GM18861 (cell line): ENCODE measurements around the gene TRAPPC4.
"Not testable (repeated sequence)": the region's sequence is repeated elsewhere in the genome, so short reads cannot be mapped to it uniquely, and the experiment has no call there.

Source experiments
- ATAC-seq: cut with Tn5 transposase; IDR thresholded peaks from one replicate; pipeline ENCODE4 v1.9.1; 2021; ENCODE audit not compliant: unreplicated experiment

The TRAPPC4 gene

DNA sequence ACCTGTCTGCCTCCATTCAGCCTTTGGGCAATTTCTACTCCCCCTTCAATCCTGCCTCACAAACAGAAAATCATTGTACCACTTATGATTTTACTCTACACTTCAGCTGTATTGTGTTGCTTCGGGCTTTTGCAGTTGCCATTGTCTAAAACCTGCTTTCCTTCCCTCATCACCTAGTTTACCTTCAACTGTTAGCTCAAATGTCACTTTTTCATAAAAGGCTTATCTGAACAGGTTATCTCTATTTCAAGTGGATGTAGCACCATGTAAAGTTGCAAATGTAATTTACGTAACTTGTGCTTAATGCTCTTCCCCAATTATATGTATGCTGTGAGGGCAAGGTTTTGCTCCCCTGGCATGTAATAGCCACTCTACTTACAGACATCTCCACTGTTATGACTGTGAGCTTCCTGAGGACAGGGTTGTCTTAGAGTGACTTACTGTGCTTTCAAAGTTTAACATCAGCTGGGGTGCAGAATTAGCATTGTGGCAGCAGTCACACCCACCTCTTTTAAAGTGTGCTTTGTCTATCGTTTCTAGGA lies 5.9 kb upstream of the TRAPPC4 start:
- no peak for ATAC-seq

DNA sequence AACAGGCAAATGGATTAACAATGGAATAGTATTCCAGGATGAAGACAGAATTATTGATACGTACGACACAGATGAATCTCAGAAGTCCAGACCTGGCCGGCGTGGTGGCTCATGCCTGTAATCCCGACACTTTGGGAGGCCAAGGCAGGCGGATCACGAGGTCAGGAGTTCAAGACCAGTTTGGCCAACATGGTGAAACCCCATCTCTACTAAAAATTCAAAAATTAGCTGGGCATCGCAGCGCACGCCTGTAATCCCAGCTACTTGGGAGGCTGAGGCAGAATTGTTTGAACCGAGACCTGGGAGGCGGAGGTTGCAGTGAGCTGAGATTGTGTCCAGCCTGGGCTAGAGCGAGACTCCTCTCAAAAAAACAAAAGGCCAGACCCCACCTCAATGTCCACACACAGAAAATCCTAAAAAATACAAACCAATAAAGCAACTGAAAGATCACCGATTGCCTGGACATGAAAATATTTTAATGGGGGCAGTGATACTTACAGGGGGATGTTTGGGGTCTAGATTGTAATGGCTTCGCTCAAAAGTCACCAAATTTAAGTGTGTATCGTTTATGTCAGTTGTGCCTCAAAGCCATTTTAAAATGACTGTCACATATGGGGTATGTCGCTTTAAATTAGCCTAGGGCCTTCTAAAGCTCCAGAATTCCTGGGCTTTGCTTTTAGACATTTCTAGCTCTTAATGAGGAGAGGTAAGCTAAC lies 4.2 kb upstream of the TRAPPC4 start:
- no peak for ATAC-seq

GRCh38 chr11:119015054-119015611 lies 3.4 kb upstream of the TRAPPC4 start:
- ATAC-seq = no peak

DNA sequence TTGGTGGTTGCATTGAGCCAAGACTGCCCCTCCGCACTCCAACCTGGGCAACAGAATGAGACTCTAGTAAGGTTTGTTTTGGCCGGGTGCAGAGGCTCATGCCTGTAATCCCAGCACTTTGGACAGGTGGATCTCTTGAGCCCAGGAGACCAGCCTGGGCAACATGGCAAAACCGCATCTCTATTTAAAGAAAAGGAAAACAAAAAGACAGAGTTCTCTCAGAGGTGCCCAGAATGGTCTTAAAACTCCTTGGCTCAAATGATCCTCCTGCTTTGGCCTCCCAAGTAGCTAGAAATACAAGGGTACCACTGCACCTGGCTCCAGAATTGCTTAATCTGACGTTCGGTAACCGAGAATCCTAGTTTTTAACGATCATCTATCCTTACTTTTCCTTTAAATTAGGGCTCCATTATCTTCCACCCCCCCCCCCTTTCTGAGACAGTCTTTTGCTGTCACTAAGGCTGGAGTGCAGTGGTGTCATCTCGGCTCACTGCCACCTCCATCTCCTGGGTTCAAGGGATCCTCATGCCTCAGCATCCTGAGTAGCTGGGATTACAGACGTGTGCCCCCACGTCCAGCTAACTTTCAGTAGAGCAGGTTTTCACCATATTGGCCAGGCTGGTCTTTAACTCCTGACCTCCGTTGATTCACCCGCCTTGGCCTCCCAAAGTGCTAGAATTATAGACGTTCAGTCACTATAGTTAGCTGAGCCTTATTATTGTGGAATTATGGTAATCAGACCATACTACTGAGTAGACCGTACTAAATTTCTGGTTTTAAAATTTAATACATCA lies 2.2 kb upstream of the TRAPPC4 start:
- ATAC-seq = no peak

DNA sequence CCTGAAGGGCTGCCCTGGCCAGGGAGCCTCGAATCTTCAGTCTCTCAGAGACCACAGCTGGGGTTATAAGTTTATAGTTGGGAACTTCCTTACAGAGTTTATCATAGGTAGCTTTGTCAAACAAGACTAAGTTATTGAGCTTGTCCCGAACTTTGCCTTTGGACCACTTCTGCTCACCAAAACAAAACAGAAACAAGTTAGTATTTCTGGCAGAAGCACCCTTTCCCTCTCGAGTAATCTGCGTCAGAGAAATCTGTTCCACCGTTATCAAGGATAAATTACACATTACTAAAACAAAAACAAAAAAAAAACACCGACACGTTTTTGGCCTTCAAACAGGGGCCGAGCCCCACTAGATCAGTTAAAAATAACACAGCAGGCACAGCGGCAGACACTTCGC lies 1.2 kb upstream of the TRAPPC4 start:
- not testable (repeated sequence) for ATAC-seq

- no peak for ATAC-seq
Measured at GRCh38 chr11:119019996-119020395, 1.4 kb downstream of the TRAPPC4 start.

DNA sequence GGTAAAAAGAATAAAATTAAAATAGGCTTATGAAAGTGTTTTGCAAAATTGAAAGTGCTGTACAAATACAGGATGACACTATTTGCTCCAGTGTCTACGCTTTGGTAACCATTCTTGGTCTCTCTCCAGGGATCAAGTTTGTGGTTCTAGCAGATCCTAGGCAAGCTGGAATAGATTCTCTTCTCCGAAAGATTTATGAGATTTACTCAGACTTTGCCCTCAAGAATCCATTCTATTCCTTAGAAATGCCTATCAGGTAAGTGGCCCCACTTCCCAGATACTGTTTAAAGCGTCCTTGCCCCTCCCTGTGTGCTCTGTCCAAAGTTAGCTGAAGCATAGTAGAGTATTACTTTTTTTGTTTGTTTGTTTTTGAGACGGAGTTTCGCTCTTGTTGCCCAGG lies 3.1 kb downstream of the TRAPPC4 start:
- ATAC-seq = no peak

GRCh38 chr11:119023741-119024140 lies 5.2 kb downstream of the TRAPPC4 start:
- no peak for ATAC-seq

- ATAC-seq = no peak
Measured at GRCh38 chr11:119024430-119025098, 6.0 kb downstream of the TRAPPC4 start.

- ATAC-seq = no peak
Measured at GRCh38 chr11:119025099-119025473, 6.5 kb downstream of the TRAPPC4 start.

DNA sequence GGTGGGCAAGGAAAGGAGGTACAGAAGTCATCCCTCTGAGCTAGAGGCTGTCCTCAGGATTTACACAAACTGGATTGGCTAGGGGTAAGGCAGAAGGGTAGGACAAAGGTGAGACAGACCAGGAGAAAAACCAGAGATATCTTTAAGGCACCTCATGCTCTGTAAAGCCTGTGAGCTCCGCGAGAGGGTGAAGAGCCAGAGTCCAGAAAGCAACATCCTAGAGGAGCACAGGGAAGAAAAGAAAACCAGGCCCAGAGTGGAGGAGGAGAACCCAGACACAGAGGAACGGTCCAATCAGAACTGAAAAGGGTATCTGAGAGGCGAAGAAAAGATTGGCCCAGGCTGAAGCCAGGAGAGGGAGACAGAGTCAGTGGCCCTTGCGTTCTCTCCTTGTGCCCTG lies 7.0 kb downstream of the TRAPPC4 start:
- no peak for ATAC-seq

DNA sequence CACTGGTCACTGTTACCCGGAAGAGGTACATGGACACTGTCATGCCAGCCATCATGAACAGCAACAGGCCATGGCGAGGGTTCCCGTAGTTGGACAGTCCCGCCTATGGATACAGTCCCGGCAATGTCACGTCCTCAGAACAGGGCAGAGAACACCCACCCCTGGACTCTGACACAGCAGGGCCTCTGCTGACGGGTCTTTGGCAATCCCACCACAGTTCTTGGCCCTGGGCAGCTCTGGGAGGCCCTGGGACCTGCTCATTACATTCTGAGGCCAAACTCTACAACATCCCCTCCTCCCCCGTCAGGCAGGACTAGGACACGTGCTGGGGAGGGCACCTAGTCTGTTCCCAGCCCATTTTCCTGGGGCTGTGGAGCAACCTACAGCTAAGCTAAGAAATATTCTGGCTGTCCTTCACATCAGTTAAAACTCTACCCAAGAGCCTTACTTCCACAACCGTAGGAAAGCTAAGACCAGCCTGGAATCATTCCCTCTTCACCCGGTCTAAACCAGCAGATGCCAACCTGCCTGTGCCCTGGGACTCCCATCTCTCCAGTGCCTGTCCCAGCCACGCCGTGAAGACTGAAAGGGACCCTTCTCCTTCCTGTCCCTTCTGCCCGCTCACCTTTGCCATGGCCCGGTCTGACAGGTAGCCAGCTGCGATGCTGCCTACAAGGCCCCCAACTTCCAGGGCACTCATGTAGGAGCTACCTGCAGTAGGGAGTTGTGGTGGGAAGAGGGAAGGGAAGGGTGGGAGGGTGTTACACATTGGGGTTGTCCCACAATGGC lies 7.6 kb downstream of the TRAPPC4 start:
- no peak for ATAC-seq

GRCh38 chr11:119026970-119027369 lies 8.4 kb downstream of the TRAPPC4 start:
- no peak for ATAC-seq

DNA sequence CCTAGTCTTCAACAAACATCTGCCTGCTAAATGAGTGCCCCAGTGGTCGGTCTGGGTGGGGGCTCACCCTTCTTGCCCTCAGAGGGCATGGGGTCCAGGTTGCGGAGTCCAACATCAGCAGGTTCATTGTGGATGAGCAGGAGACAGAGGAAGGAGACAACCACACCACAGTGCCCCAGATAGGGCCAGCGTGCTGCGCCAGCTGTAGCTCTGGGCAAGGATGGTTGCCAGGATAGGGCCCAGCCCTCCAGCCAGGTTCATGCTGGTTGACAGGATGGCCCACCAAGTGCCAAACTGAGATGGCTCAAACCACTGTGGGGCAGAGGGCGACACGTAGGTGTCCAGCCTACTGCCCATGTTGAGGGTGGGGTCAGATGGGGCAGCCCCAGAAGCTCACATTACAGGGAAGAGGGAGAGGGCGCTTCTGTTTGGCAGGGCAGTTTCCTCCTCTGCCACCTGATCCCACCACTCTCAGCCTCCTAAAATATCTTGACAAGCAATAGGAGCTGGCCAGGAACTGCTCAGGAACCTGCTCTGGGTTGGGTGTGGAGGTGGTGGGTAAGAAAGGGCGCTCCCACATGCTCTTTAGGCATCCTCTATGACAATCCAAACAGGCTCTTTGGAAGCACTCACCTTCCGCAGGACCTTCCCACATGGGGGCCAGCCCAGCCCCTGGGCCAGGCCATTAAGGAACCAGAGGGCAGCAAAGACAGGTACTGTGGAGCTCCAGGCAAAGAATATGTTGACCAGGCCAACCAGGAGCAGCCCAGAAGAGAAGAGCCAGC lies 9.2 kb downstream of the TRAPPC4 start:
- no peak for ATAC-seq

DNA sequence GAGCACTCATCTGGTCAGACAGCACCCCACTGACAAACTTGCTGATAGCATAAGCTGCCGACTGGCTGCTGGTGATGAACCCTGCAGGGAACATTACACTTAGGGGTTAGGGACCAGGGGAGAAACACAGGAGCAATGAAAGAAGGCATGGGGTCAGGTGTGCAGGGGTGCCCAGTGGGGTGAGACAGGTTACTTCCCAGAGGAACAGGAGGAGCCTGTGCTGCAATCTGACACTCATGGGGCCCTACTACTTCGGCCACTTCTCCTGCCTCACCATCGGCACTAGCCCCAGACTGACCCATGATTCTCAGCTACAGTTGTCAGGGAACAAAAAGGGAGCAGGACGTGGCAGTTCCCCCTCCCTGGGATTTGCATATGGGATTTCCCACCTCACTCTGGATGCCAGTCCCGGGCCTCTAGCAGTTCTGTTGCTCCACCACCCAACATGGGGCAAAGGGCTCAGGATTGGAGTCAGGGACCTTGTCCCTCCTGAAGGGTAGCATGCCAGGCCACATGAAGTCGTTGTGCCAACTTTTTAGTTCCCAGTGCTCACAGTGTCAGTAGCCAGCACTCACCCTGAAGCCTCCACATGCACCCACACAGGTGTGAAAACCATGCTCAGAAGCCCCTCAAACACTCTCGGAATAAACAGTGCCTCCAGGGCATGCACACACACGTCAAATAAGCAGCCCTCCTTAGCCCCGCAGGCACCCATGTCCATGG lies 9.9 kb downstream of the TRAPPC4 start:
- ATAC-seq = no peak

GRCh38 chr11:119029069-119029339 lies 10.4 kb downstream of the TRAPPC4 start:
- no peak for ATAC-seq

DNA sequence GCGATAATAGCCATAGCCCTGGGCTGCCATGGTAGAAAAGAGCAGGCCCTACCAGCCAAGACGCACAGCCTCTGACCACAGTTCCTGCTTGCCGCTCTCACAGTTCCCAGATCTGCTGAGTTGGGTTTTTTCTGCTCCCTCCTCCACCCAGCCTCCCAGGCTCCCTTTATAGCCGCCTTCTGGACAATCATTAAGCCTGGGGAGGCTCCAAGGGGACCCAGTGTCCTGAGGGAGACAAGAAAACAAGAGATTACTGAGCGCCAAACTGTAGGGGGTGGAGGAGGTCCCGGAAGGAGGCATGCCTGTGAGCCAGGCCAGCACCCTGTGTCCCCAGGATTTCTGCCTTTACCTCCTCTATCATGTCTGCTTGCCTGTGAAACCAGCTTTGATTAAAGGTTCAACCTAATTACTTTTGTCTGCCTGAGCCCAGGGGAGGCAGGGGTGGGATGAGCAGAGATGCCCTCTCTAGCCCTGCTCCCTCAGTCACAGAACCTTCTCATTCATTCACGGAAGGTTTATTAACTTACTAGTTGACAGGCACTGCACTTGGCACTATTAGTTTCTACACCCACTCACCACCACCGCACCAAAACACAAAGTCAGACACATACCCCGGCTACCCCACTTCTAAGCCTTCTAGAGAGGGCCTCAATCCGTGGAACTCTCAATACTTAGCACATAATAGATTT lies 10.9 kb downstream of the TRAPPC4 start:
- peak; percentile 11 for ATAC-seq

DNA sequence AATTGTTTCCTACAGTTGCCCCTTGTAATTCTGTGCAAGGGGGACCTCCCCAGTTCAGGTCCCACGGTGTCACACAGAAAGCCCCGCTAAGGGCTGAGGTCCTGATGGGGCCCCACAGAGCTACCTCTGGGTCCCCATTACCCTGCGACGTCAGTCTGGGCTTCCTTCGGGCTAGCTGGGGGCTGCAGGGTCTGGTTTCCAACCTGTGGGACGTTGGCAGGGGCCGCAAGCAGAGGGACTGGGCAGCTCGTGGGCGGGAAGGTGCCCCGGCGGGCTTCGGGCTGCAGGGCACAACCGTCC lies 11.4 kb downstream of the TRAPPC4 start:
- peak; percentile 12 for ATAC-seq
